Measurements from ENCODE around the gene CIAO1. TPM values are rescaled to one million over a fixed set of nuclear protein-coding genes. Genes with fewer than 3 reads are reported as not detected.

CIAO1 gene
- total RNA-seq, 6 donors from 2014 or later: 69.0 to 169 (median 91.0) TPM

DNA sequence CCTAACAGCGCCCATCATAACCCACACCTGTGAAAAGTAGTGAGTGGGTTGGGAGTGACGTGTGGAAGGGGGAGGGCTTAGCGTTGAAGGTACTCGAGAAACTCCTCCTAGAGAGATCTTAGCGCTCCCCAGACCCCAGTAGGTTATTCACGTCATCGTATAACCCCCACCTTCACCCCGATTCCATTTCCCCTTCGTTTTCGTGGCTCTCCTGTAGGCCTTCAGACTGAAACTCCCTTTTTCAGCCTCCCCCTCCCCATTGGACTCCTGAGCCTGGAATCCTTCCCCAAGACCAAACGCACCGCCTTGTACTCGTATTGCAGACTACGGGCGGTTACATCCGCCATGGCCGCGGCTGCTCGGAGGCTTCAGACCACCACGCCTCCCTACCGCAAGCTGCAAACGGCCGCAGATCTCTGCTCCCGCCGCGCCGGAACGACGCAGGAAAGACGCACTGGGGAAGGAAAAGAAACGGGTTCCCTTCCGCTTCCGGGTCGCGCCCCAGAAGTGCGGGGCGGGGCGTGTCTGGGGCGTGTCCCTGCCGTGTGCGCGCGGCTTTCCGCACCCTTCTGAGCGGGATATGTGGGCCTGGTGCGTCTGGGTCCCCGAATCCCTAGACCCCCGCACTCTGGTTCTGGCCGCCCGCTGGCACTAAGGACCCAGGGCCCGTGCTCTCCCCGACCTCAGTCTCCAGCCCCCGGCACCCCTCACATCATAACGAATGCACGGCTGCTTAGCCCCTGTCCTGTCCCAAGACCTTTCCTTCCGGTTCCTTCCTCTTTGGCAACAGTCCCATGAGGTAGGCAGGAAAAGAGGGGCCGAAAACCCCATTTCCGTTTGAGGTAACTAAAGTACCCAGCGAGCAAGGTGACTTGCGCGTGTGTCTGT is 39.3 kb downstream of the CIAO1 start, which contains the start of gene SNRNP200:
TSS of gene SNRNP200 (minus strand) at position 456 of the 888 bp plus-strand sequence. CDS start at position 347, 109 bp downstream.
- H3K27me3 ChIP-seq: no peaks in the 10 kb centered on the region
- H3K9me3 ChIP-seq: no peaks in the 10 kb centered on the region
- DNase-seq (peak; percentile 90 to 97), ATAC-seq (ENCODE audit: low FRiP score in 2 of 2) (peak; percentile 98 to 100)
- 1% methylated on average over 39 to 43 of the region's 61 CpGs for WGBS, 2 donors
- H3K4me1 ChIP-seq: peaks cover 12 to 22% (median 14%) of the 10 kb centered on the region in 4 donors
- peaks cover 26 to 42% (median 32%) of the 10 kb centered on the region in 4 donors for H3K36me3 ChIP-seq
- TF ChIP-seq POLR2AphosphoS5 (IDR thresholded peaks at IDR 0.05): peak; percentile 93
- TF ChIP-seq POLR2A (IDR thresholded peaks at IDR 0.05): peak in 3 of 4 donors; percentile 57 to 89 (median 68)
- TF ChIP-seq, protein P1, sequence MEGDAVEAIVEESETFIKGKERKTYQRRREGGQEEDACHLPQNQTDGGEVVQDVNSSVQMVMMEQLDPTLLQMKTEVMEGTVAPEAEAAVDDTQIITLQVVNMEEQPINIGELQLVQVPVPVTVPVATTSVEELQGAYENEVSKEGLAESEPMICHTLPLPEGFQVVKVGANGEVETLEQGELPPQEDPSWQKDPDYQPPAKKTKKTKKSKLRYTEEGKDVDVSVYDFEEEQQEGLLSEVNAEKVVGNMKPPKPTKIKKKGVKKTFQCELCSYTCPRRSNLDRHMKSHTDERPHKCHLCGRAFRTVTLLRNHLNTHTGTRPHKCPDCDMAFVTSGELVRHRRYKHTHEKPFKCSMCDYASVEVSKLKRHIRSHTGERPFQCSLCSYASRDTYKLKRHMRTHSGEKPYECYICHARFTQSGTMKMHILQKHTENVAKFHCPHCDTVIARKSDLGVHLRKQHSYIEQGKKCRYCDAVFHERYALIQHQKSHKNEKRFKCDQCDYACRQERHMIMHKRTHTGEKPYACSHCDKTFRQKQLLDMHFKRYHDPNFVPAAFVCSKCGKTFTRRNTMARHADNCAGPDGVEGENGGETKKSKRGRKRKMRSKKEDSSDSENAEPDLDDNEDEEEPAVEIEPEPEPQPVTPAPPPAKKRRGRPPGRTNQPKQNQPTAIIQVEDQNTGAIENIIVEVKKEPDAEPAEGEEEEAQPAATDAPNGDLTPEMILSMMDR (IDR thresholded peaks at IDR 0.05): peak in 2 of 6 experiments; percentile 13 to 28
- TF ChIP-seq EP300 (IDR thresholded peaks at IDR 0.05): no peak
- H3K27ac ChIP-seq: peak within 1 kb of the TSS; percentile 80 to 90 (median 86)
- peak within 1 kb of the TSS; percentile 69 to 90 (median 79) for H3K4me3 ChIP-seq

- TF ChIP-seq POLR2AphosphoS5 (IDR thresholded peaks at IDR 0.05) (no peak), POLR2A (IDR thresholded peaks at IDR 0.05) (no peak), EP300 (IDR thresholded peaks at IDR 0.05) (no peak)
- TF ChIP-seq, protein P1 (IDR thresholded peaks at IDR 0.05): no peak
- H3K27ac ChIP-seq: peak overlapping the region; percentile 80 to 90 (median 86)
- peaks cover 12 to 22% (median 14%) of the 10 kb centered on the region in 4 donors for H3K4me1 ChIP-seq
- no peaks in the 10 kb centered on the region for H3K27me3 ChIP-seq
- H3K36me3 ChIP-seq: peaks cover 21 to 35% (median 27%) of the 10 kb centered on the region in 4 donors
- DNase-seq (no peak), ATAC-seq (ENCODE audit: low FRiP score in 2 of 2) (peak in 1 of 2 donors; percentile 13)
- 20 to 26% methylated on average over 9 of the region's 9 CpGs for WGBS, 2 donors
- peak overlapping the region; percentile 69 to 90 (median 79) for H3K4me3 ChIP-seq
- no peaks in the 10 kb centered on the region for H3K9me3 ChIP-seq
These were observed 39.9 kb downstream of the CIAO1 start for GRCh38 chr2:96305979-96306308.

- Histone ChIP-seq H3K4me3 (peak overlapping the region in 3 of 4 donors; percentile 69 to 90 (median 70)), H3K36me3 (peaks cover 20 to 31% (median 23%) of the 10 kb centered on the region in 4 donors), H3K4me1 (peaks cover 12 to 22% (median 14%) of the 10 kb centered on the region in 4 donors), H3K9me3 (no peaks in the 10 kb centered on the region), H3K27me3 (no peaks in the 10 kb centered on the region), H3K27ac (peak overlapping the region in 3 of 4 donors; percentile 86 to 90 (median 87))
- DNase-seq (no peak), ATAC-seq (ENCODE audit: low FRiP score in 2 of 2) (no peak)
- TF ChIP-seq EP300 (IDR thresholded peaks at IDR 0.05) (no peak), POLR2AphosphoS5 (IDR thresholded peaks at IDR 0.05) (no peak), POLR2A (IDR thresholded peaks at IDR 0.05) (no peak)
- TF ChIP-seq, protein P1 (IDR thresholded peaks at IDR 0.05): no peak
- WGBS, 2 donors: 88 to 91% methylated on average over 3 of the region's 3 CpGs
These were observed 40.3 kb downstream of the CIAO1 start for GRCh38 chr2:96306370-96306769.

GRCh38 chr2:96308248-96308647 is 42.2 kb downstream of the CIAO1 start:
- H3K9me3 ChIP-seq: no peaks in the 10 kb centered on the region
- no peak for ATAC-seq (ENCODE audit: low FRiP score in 2 of 2)
- H3K27ac ChIP-seq: no peak overlapping the region
- WGBS, 2 donors: 71 to 86% methylated on average over 3 to 5 of the region's 5 CpGs
- H3K4me1 ChIP-seq: peaks cover 12 to 22% (median 14%) of the 10 kb centered on the region in 4 donors
- peaks cover 1 to 12% (median 6%) of the 10 kb centered on the region in 4 donors for H3K36me3 ChIP-seq
- TF ChIP-seq, protein P1 (IDR thresholded peaks at IDR 0.05): no peak
- TF ChIP-seq EP300 (IDR thresholded peaks at IDR 0.05) (no peak), POLR2A (IDR thresholded peaks at IDR 0.05) (no peak), POLR2AphosphoS5 (IDR thresholded peaks at IDR 0.05) (no peak)
- no peaks in the 10 kb centered on the region for H3K27me3 ChIP-seq
- DNase-seq: no peak
- no peak overlapping the region for H3K4me3 ChIP-seq

All from upper lobe of left lung (tissue), 6 donors.